GM21576 (cell line): ENCODE data around the gene NCOR1.
A peak's percentile ranks its signal among the peaks of the same experiment; 100 is the strongest.

Experiments
- ATAC-seq: cut with Tn5 transposase; IDR thresholded peaks from one replicate; pipeline ENCODE4 v1.9.1; 2021; ENCODE audit warnings: mild to moderate bottlenecking, moderate library complexity; ENCODE audit not compliant: unreplicated experiment

The NCOR1 gene

GRCh38 chr17:16037636-16038035, 177.7 kb downstream of the NCOR1 start:
- ATAC-seq = no peak

- no peak for ATAC-seq
Observed at GRCh38 chr17:16036261-16036660, 179.1 kb downstream of the NCOR1 start.

- no peak for ATAC-seq
Observed at GRCh38 chr17:16033729-16034349, 181.5 kb downstream of the NCOR1 start.

- ATAC-seq = peak; percentile 80
Observed at GRCh38 chr17:16027708-16028584, 187.4 kb downstream of the NCOR1 start.

GRCh38 chr17:16026895-16027294, 188.4 kb downstream of the NCOR1 start:
- no peak for ATAC-seq

- ATAC-seq = no peak
Observed at GRCh38 chr17:16025202-16025601, 190.1 kb downstream of the NCOR1 start.

- no peak for ATAC-seq
Observed at GRCh38 chr17:16023881-16024280, 191.5 kb downstream of the NCOR1 start.

GRCh38 chr17:16019347-16019746, 196.0 kb downstream of the NCOR1 start:
- ATAC-seq = no peak

- no peak for ATAC-seq
Observed at GRCh38 chr17:16013943-16014407, 201.4 kb downstream of the NCOR1 start.

GRCh38 chr17:16007439-16007838, 207.9 kb downstream of the NCOR1 start:
- ATAC-seq = no peak

GRCh38 chr17:16005636-16006035, 209.7 kb downstream of the NCOR1 start:
- no peak for ATAC-seq

GRCh38 chr17:16003841-16004240, 211.5 kb downstream of the NCOR1 start:
- ATAC-seq = no peak

- ATAC-seq = no peak
Observed at GRCh38 chr17:16002708-16003260, 212.6 kb downstream of the NCOR1 start.

GRCh38 chr17:16001226-16001897, 214.0 kb downstream of the NCOR1 start:
- no peak for ATAC-seq

GRCh38 chr17:15999974-16000827, 215.1 kb downstream of the NCOR1 start:
- peak; percentile 25 for ATAC-seq

GRCh38 chr17:15999141-15999973, 216.0 kb downstream of the NCOR1 start, which contains the start of the genes TTC19 and ZSWIM7:
TTC19 (plus strand) TSS chr17:15999824; CDS start chr17:15999849, 25 bp downstream.
ZSWIM7 (minus strand) TSS chr17:15999704; CDS start chr17:15999594, 110 bp downstream.
- peak; percentile 91 for ATAC-seq

- ATAC-seq = no peak
Observed at GRCh38 chr17:15998031-15998562, 217.2 kb downstream of the NCOR1 start.

- no peak for ATAC-seq
Observed at GRCh38 chr17:15996322-15996721, 219.0 kb downstream of the NCOR1 start.
